ENCODE data around the gene SERPINB6. TPM values are rescaled to one million over a fixed set of nuclear protein-coding genes. Genes with fewer than 3 reads are reported as not detected.

SERPINB6 gene
- polyA plus RNA-seq, 1 of the 3 experiments (the other 2 are of a cell fraction) = 102 TPM

DNA sequence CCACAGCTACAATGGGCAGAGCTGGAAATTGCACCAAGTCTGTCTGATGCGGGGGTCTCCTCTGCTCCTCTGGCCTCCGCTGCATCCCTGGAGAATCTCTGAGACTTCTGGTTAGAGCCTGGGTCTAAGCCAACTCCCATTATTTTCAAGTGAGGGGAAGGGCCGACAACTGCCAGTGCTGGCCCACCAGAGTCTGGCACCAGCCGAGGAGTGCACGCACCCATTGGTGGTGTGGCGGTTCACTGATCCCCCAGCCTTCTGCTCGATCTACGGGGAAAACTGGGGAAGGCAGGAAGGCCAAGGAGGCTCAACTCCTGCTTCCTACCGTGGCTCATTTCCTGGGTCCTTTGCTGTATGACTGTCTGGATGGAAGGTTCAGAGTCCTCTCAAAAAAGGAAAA lies 34.5 kb upstream of the SERPINB6 start:
- ChIA-PET POLR2A (no interaction called here), CTCF (no interaction called here)
- peaks cover 4% of the 10 kb centered on the region; the same call in 1 of the 2 replicates for H3K9me3 ChIP-seq
- H3K27me3 ChIP-seq (ENCODE audit: insufficient read depth) = no peaks in the 10 kb centered on the region
- H3F3A ChIP-seq (replicated peaks; ENCODE audit: insufficient read depth) = peaks cover 4% of the 10 kb centered on the region
- H3K36me3 ChIP-seq (replicated peaks in 1 of 2; ENCODE audit: control insufficient read depth in 1 of 2, insufficient read depth in 2 of 2, low read length in 1 of 2) = peaks cover 5 to 34% of the 10 kb centered on the region in 2 experiments
- no peak overlapping the region for H3K4me3 ChIP-seq (ENCODE audit: low read depth in 2 of 2, low read length in 1 of 2)
- TF ChIP-seq EZH2phosphoT487 (IDR thresholded peaks at IDR 0.05; ENCODE audit: borderline replicate concordance, low read depth) = no peak
- no peak for TF ChIP-seq EP300 (IDR thresholded peaks at IDR 0.05; ENCODE audit: borderline replicate concordance in 1 of 2, low read depth in 1 of 2, low read length in 1 of 2)
- no peak for TF ChIP-seq NFIC (IDR thresholded peaks at IDR 0.05; ENCODE audit: borderline replicate concordance)
- no peak for TF ChIP-seq YY1 (IDR thresholded peaks at IDR 0.05; ENCODE audit: low read depth)
- TF ChIP-seq SMC3 (IDR thresholded peaks at IDR 0.05; ENCODE audit: low read depth, low read length) = no peak
- no peak overlapping the region for H2AFZ ChIP-seq (ENCODE audit: low read depth)
- no peak overlapping the region for H3K4me2 ChIP-seq
- no peaks in the 10 kb centered on the region for H3K9me2 ChIP-seq
- no peak overlapping the region for H3K27ac ChIP-seq (ENCODE audit: low read depth in 2 of 2, low read length in 1 of 2)
- H3K4me1 ChIP-seq (ENCODE audit: control insufficient read depth in 1 of 2, insufficient read depth in 2 of 2, low read depth in 1 of 2, low read length in 1 of 2) = no peaks in the 10 kb centered on the region
- no peak overlapping the region for H3K9ac ChIP-seq
- H4K20me1 ChIP-seq (ENCODE audit: insufficient read depth) = no peaks in the 10 kb centered on the region
- no peaks in the 10 kb centered on the region for H3K79me2 ChIP-seq (ENCODE audit: insufficient read depth)
- 94% methylated on average over 3 of the region's 9 CpGs for WGBS (ENCODE audit: low lambda C conversion rate)
- no peak for DNase-seq

DNA sequence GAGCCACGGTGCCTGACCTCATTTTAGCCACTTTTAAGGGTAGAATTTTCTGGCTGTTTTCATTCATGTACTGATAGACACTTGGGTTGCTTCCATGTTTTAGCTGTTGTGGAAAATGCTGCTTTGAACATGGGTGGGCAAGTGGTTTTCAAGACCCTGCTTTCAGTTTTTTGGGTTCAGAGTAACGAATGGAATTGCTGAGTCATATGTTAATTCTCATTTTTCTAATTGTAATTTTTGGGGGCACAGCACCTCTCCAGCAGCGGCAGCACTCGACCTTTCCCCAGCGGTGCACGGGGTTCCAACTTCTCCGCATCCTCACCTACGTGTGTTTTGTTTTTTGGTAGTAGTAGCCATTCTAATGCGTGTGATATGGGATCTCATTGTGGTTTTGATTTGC lies 33.7 kb upstream of the SERPINB6 start:
- Histone ChIP-seq H3K4me2 (no peak overlapping the region), H3K4me1 (ENCODE audit: control insufficient read depth in 1 of 2, insufficient read depth in 2 of 2, low read depth in 1 of 2, low read length in 1 of 2) (peaks cover 0 to 2% of the 10 kb centered on the region in 2 experiments; a peak in 1 of 4 replicates), H3K36me3 (replicated peaks in 1 of 2; ENCODE audit: control insufficient read depth in 1 of 2, insufficient read depth in 2 of 2, low read length in 1 of 2) (peaks cover under 1 to 27% of the 10 kb centered on the region in 2 experiments), H3F3A (replicated peaks; ENCODE audit: insufficient read depth) (peaks cover 4% of the 10 kb centered on the region), H3K27ac (ENCODE audit: low read depth in 2 of 2, low read length in 1 of 2) (no peak overlapping the region), H3K4me3 (ENCODE audit: low read depth in 2 of 2, low read length in 1 of 2) (no peak overlapping the region), H3K27me3 (ENCODE audit: insufficient read depth) (no peaks in the 10 kb centered on the region), H3K9me2 (no peaks in the 10 kb centered on the region), H4K20me1 (ENCODE audit: insufficient read depth) (no peaks in the 10 kb centered on the region), H3K9me3 (no peaks in the 10 kb centered on the region), H3K9ac (no peak overlapping the region), H2AFZ (ENCODE audit: low read depth) (no peak overlapping the region), H3K79me2 (ENCODE audit: insufficient read depth) (no peaks in the 10 kb centered on the region; the same call in 1 of the 2 replicates)
- ChIA-PET POLR2A (no interaction called here), CTCF (no interaction called here)
- TF ChIP-seq, protein P1, sequence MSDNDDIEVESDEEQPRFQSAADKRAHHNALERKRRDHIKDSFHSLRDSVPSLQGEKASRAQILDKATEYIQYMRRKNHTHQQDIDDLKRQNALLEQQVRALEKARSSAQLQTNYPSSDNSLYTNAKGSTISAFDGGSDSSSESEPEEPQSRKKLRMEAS (IDR thresholded peaks at IDR 0.05; ENCODE audit: low read depth) = no peak
- TF ChIP-seq POLR2AphosphoS5 (IDR thresholded peaks at IDR 0.05; ENCODE audit: low read depth, low read length) (no peak), SMC3 (IDR thresholded peaks at IDR 0.05; ENCODE audit: low read depth, low read length) (no peak), EZH2phosphoT487 (IDR thresholded peaks at IDR 0.05; ENCODE audit: borderline replicate concordance, low read depth) (no peak), TEAD4 (IDR thresholded peaks at IDR 0.05; ENCODE audit: borderline replicate concordance, insufficient read depth) (no peak), TAF1 (IDR thresholded peaks at IDR 0.05; ENCODE audit: borderline replicate concordance, low read depth, low read length) (no peak), GATA2 (CRISPR knock-in tag; IDR thresholded peaks at IDR 0.05) (no peak), FOXJ3 (CRISPR knock-in tag; IDR thresholded peaks at IDR 0.05) (no peak), RXRA (IDR thresholded peaks at IDR 0.05; ENCODE audit: borderline replicate concordance, low read depth) (no peak), FOSL2 (IDR thresholded peaks at IDR 0.05; ENCODE audit: borderline replicate concordance, low read depth) (no peak), NRF1 (IDR thresholded peaks at IDR 0.05; ENCODE audit: low read depth, low read length) (no peak), CHD2 (IDR thresholded peaks at IDR 0.05; ENCODE audit: low read length, partially characterized antibody) (no peak), JUND (IDR thresholded peaks at IDR 0.05) (no peak), ELF1 (IDR thresholded peaks at IDR 0.05) (no peak), MEF2A (IDR thresholded peaks at IDR 0.05; ENCODE audit: borderline replicate concordance, low read depth) (no peak), YY1 (IDR thresholded peaks at IDR 0.05; ENCODE audit: low read depth) (no peak)
- TF ChIP-seq, protein P2, sequence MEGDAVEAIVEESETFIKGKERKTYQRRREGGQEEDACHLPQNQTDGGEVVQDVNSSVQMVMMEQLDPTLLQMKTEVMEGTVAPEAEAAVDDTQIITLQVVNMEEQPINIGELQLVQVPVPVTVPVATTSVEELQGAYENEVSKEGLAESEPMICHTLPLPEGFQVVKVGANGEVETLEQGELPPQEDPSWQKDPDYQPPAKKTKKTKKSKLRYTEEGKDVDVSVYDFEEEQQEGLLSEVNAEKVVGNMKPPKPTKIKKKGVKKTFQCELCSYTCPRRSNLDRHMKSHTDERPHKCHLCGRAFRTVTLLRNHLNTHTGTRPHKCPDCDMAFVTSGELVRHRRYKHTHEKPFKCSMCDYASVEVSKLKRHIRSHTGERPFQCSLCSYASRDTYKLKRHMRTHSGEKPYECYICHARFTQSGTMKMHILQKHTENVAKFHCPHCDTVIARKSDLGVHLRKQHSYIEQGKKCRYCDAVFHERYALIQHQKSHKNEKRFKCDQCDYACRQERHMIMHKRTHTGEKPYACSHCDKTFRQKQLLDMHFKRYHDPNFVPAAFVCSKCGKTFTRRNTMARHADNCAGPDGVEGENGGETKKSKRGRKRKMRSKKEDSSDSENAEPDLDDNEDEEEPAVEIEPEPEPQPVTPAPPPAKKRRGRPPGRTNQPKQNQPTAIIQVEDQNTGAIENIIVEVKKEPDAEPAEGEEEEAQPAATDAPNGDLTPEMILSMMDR (IDR thresholded peaks at IDR 0.05) = no peak
- TF ChIP-seq, protein P3, sequence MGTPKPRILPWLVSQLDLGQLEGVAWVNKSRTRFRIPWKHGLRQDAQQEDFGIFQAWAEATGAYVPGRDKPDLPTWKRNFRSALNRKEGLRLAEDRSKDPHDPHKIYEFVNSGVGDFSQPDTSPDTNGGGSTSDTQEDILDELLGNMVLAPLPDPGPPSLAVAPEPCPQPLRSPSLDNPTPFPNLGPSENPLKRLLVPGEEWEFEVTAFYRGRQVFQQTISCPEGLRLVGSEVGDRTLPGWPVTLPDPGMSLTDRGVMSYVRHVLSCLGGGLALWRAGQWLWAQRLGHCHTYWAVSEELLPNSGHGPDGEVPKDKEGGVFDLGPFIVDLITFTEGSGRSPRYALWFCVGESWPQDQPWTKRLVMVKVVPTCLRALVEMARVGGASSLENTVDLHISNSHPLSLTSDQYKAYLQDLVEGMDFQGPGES (IDR thresholded peaks at IDR 0.05; ENCODE audit: low read depth, low read length) = no peak
- TF ChIP-seq, protein P4, sequence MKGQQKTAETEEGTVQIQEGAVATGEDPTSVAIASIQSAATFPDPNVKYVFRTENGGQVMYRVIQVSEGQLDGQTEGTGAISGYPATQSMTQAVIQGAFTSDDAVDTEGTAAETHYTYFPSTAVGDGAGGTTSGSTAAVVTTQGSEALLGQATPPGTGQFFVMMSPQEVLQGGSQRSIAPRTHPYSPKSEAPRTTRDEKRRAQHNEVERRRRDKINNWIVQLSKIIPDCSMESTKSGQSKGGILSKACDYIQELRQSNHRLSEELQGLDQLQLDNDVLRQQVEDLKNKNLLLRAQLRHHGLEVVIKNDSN (IDR thresholded peaks at IDR 0.05; ENCODE audit: borderline replicate concordance, low read depth) = no peak
- TF ChIP-seq, protein P5, sequence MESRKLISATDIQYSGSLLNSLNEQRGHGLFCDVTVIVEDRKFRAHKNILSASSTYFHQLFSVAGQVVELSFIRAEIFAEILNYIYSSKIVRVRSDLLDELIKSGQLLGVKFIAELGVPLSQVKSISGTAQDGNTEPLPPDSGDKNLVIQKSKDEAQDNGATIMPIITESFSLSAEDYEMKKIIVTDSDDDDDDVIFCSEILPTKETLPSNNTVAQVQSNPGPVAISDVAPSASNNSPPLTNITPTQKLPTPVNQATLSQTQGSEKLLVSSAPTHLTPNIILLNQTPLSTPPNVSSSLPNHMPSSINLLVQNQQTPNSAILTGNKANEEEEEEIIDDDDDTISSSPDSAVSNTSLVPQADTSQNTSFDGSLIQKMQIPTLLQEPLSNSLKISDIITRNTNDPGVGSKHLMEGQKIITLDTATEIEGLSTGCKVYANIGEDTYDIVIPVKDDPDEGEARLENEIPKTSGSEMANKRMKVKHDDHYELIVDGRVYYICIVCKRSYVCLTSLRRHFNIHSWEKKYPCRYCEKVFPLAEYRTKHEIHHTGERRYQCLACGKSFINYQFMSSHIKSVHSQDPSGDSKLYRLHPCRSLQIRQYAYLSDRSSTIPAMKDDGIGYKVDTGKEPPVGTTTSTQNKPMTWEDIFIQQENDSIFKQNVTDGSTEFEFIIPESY (IDR thresholded peaks at IDR 0.05; ENCODE audit: borderline replicate concordance, low read depth) = no peak
- WGBS (ENCODE audit: low lambda C conversion rate) = 97% methylated on average over 9 of the region's 9 CpGs
- DNase-seq = no peak

Data from SK-N-SH (cell line).